ENCODE results near the gene SPHKAP. TPM values are rescaled to one million over a fixed set of nuclear protein-coding genes. Genes with fewer than 3 reads are reported as not detected.
"Not testable (repeated sequence)": the region's sequence is repeated elsewhere in the genome, so short reads cannot be mapped to it uniquely, and the experiment has no call there.

Gene SPHKAP
- total and polyA plus RNA-seq, 2 donors (not counting 1 experiment from before 2014, with no cell fraction given) = not detected

DNA sequence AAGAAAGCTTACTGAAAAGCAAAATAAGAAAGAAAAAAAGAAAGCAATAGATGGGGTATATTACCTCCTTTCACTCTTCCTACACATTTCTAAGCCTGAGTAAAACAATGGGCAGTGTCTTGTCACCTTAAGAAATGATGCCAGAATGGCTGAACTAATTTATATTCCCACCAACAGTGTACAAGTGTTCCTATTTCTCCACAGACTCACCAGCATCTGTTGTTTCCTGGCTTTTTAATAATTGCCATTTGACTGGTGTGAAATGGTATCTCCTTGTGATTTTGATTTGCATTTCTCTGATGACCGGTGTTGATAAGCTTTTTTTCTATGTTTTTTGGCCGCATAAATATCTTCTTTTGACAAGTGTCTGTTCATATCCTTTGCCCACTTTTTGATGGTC lies 98.4 kb downstream of the SPHKAP start:
- H2AFZ ChIP-seq (ENCODE audit: low read length) = no peak overlapping the region
- no peak overlapping the region for H3K4me2 ChIP-seq (ENCODE audit: extremely low read depth, insufficient read depth, low read length)
- H3K9ac ChIP-seq (ENCODE audit: insufficient read depth, low read length) = no peak overlapping the region
- no peaks in the 10 kb centered on the region for H3K4me1 ChIP-seq (ENCODE audit: control insufficient read depth, extremely low read depth, insufficient read depth, low read length)
- H3K79me2 ChIP-seq (ENCODE audit: control insufficient read depth, insufficient read depth, low read length) = no peaks in the 10 kb centered on the region
- no peak for TF ChIP-seq EZH2 (IDR thresholded peaks at IDR 0.05; ENCODE audit: low read length, missing control alignments)
- TF ChIP-seq, protein P1, sequence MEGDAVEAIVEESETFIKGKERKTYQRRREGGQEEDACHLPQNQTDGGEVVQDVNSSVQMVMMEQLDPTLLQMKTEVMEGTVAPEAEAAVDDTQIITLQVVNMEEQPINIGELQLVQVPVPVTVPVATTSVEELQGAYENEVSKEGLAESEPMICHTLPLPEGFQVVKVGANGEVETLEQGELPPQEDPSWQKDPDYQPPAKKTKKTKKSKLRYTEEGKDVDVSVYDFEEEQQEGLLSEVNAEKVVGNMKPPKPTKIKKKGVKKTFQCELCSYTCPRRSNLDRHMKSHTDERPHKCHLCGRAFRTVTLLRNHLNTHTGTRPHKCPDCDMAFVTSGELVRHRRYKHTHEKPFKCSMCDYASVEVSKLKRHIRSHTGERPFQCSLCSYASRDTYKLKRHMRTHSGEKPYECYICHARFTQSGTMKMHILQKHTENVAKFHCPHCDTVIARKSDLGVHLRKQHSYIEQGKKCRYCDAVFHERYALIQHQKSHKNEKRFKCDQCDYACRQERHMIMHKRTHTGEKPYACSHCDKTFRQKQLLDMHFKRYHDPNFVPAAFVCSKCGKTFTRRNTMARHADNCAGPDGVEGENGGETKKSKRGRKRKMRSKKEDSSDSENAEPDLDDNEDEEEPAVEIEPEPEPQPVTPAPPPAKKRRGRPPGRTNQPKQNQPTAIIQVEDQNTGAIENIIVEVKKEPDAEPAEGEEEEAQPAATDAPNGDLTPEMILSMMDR (conservative IDR thresholded peaks at IDR 0.05 in 1 of 2, IDR thresholded peaks at IDR 0.05 in 1 of 2; ENCODE audit: low read depth in 1 of 2, low read length in 2 of 2) = no peak
- no peaks in the 10 kb centered on the region for H4K20me1 ChIP-seq (ENCODE audit: control insufficient read depth, extremely low read depth, insufficient read depth, low read length)
- no peak overlapping the region for H3K27ac ChIP-seq (ENCODE audit: insufficient read depth, low read length)
- no peak overlapping the region for H3K4me3 ChIP-seq (replicated peaks in 1 of 4; ENCODE audit: control extremely low read depth in 1 of 4, insufficient read depth in 1 of 4, low read depth in 3 of 4, low read length in 4 of 4)
- DNase-seq (ENCODE audit: low read depth in 2 of 2) = no peak
- H3K9me3 ChIP-seq (ENCODE audit: control insufficient read depth, insufficient read depth, low read depth, low read length) = no peaks in the 10 kb centered on the region
- no peaks in the 10 kb centered on the region for H3K27me3 ChIP-seq (ENCODE audit: control insufficient read depth, insufficient read depth, low read length)
- H3K36me3 ChIP-seq (ENCODE audit: control insufficient read depth, insufficient read depth, low read length) = no peaks in the 10 kb centered on the region

DNA sequence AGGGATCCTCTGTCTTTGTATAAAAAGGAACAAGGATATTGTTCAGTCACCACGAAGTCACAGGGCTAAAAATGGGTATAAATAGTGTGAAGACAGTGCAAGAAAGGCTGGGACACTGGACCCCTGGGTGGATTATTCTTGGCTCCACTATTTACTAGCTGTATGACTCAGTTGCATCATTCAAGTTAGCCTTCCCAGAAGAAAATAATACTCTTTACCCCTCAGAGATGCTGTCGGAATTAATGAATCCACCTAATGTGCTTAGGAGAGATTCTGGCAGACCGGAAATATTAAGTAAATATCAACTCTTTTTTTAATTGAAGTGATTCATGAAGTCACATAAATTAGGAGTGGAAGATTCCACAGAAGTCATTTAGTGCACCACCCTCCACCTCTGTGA lies 98.9 kb downstream of the SPHKAP start:
- Histone ChIP-seq H3K9me3 (ENCODE audit: control insufficient read depth, insufficient read depth, low read depth, low read length) (no peaks in the 10 kb centered on the region), H4K20me1 (ENCODE audit: control insufficient read depth, extremely low read depth, insufficient read depth, low read length) (no peaks in the 10 kb centered on the region), H3K27me3 (ENCODE audit: control insufficient read depth, insufficient read depth, low read length) (no peaks in the 10 kb centered on the region), H3K79me2 (ENCODE audit: control insufficient read depth, insufficient read depth, low read length) (no peaks in the 10 kb centered on the region), H2AFZ (ENCODE audit: low read length) (no peak overlapping the region), H3K27ac (ENCODE audit: insufficient read depth, low read length) (no peak overlapping the region), H3K4me3 (replicated peaks in 1 of 4; ENCODE audit: control extremely low read depth in 1 of 4, insufficient read depth in 1 of 4, low read depth in 3 of 4, low read length in 4 of 4) (no peak overlapping the region), H3K9ac (ENCODE audit: insufficient read depth, low read length) (no peak overlapping the region), H3K4me2 (ENCODE audit: extremely low read depth, insufficient read depth, low read length) (no peak overlapping the region), H3K4me1 (ENCODE audit: control insufficient read depth, extremely low read depth, insufficient read depth, low read length) (no peaks in the 10 kb centered on the region), H3K36me3 (ENCODE audit: control insufficient read depth, insufficient read depth, low read length) (no peaks in the 10 kb centered on the region)
- no peak for DNase-seq (ENCODE audit: low read depth in 2 of 2)
- no peak for TF ChIP-seq EZH2 (IDR thresholded peaks at IDR 0.05; ENCODE audit: low read length, missing control alignments)
- TF ChIP-seq, protein P1 (conservative IDR thresholded peaks at IDR 0.05 in 1 of 2, IDR thresholded peaks at IDR 0.05 in 1 of 2; ENCODE audit: low read depth in 1 of 2, low read length in 2 of 2) = no peak

DNA sequence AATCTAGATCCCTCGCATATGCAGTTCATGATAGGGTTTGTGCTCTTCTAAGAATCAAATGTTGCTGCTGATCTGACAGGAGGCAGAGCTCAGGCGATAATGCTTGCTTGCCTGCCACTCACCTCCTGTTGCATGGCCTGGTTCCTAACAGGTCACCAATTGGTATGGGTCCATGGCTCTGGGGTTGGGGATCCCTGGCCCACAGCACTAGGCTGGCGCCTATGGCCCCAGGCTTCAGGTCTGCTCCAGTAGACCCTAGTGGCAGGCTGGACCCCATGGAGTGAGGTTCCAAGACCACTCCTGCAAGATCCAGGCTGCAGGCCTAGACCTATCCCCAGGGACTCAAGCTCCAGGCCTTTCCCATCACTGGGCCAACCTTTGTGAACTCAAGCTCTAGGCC lies 102.3 kb downstream of the SPHKAP start:
- Histone ChIP-seq H3K4me3 (replicated peaks in 1 of 4; ENCODE audit: control extremely low read depth in 1 of 4, insufficient read depth in 1 of 4, low read depth in 3 of 4, low read length in 4 of 4) (no peak overlapping the region), H3K9ac (ENCODE audit: insufficient read depth, low read length) (no peak overlapping the region), H3K27ac (ENCODE audit: insufficient read depth, low read length) (no peak overlapping the region), H4K20me1 (ENCODE audit: control insufficient read depth, extremely low read depth, insufficient read depth, low read length) (no peaks in the 10 kb centered on the region), H2AFZ (ENCODE audit: low read length) (no peak overlapping the region), H3K79me2 (ENCODE audit: control insufficient read depth, insufficient read depth, low read length) (no peaks in the 10 kb centered on the region), H3K4me2 (ENCODE audit: extremely low read depth, insufficient read depth, low read length) (no peak overlapping the region), H3K27me3 (ENCODE audit: control insufficient read depth, insufficient read depth, low read length) (no peaks in the 10 kb centered on the region), H3K4me1 (ENCODE audit: control insufficient read depth, extremely low read depth, insufficient read depth, low read length) (no peaks in the 10 kb centered on the region), H3K36me3 (ENCODE audit: control insufficient read depth, insufficient read depth, low read length) (no peaks in the 10 kb centered on the region), H3K9me3 (ENCODE audit: control insufficient read depth, insufficient read depth, low read depth, low read length) (no peaks in the 10 kb centered on the region)
- no peak for TF ChIP-seq EZH2 (IDR thresholded peaks at IDR 0.05; ENCODE audit: low read length, missing control alignments)
- TF ChIP-seq, protein P1 (conservative IDR thresholded peaks at IDR 0.05 in 1 of 2, IDR thresholded peaks at IDR 0.05 in 1 of 2; ENCODE audit: low read depth in 1 of 2, low read length in 2 of 2) = no peak
- no peak for DNase-seq (ENCODE audit: low read depth in 2 of 2)

DNA sequence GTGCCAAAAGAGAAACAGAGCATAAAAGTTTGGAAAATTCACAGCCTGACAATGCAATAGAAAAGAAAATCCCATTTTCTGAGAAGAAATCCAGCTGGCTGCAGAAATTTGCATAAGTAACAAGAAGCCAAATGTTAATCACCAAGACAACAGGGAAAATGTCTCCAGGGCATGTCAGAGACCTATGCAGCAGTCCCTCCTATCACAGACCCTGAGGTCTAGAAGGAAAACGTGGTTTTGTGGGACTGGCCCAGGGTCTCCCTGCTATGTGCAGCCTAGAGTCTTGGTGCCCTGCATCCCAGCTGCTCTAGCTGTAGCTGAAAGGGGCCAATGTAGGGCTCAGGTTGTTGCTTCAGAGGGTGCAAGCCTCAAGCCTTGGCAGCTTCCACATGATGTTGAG lies 104.8 kb downstream of the SPHKAP start:
- H3K4me1 ChIP-seq (ENCODE audit: control insufficient read depth, extremely low read depth, insufficient read depth, low read length); H3K4me3 ChIP-seq (replicated peaks in 1 of 4; ENCODE audit: control extremely low read depth in 1 of 4, insufficient read depth in 1 of 4, low read depth in 3 of 4, low read length in 4 of 4); H2AFZ ChIP-seq (ENCODE audit: low read length); H3K79me2 ChIP-seq (ENCODE audit: control insufficient read depth, insufficient read depth, low read length); DNase-seq (ENCODE audit: low read depth in 2 of 2); H3K27ac ChIP-seq (ENCODE audit: insufficient read depth, low read length); H3K4me2 ChIP-seq (ENCODE audit: extremely low read depth, insufficient read depth, low read length); H4K20me1 ChIP-seq (ENCODE audit: control insufficient read depth, extremely low read depth, insufficient read depth, low read length); H3K36me3 ChIP-seq (ENCODE audit: control insufficient read depth, insufficient read depth, low read length); H3K9ac ChIP-seq (ENCODE audit: insufficient read depth, low read length); H3K9me3 ChIP-seq (ENCODE audit: control insufficient read depth, insufficient read depth, low read depth, low read length); H3K27me3 ChIP-seq (ENCODE audit: control insufficient read depth, insufficient read depth, low read length): not testable (repeated sequence)
